ENCODE data around the gene HID1. TPM values are rescaled to one million over a fixed set of nuclear protein-coding genes. Genes with fewer than 3 reads are reported as not detected.

The HID1 gene
- total RNA-seq, 1 experiment from 2014 or later = 12.7 TPM

GRCh38 chr17:75001915-75002843 is 29.6 kb upstream of the HID1 start:
- H3K9ac ChIP-seq (ENCODE audit: extremely low read depth, insufficient read length, low read length) = no peak overlapping the region
- no CpG with 5 or more reads among the region's 15 CpGs for WGBS (ENCODE audit: extremely low coverage, insufficient read length, low lambda C conversion rate)
- no peak overlapping the region for H3K4me2 ChIP-seq (ENCODE audit: insufficient read depth, insufficient read length, low read length)
- no peak overlapping the region for H2BK20ac ChIP-seq (ENCODE audit: low read depth, low read length, poor library complexity, severe bottlenecking)
- no peak overlapping the region for H3K56ac ChIP-seq (ENCODE audit: insufficient read length, low read depth, low read length)
- no peak for TF ChIP-seq CTCF (conservative IDR thresholded peaks at IDR 0.05)
- no peaks in the 10 kb centered on the region; the same call in 1 of the 2 replicates for H3K79me2 ChIP-seq (ENCODE audit: insufficient read depth, low read length)
- no peaks in the 10 kb centered on the region for H3K4me1 Mint-ChIP-seq
- no peak overlapping the region for H3K14ac ChIP-seq (ENCODE audit: insufficient read depth, low read length)
- DNase-seq = no peak
- no peaks in the 10 kb centered on the region for H3K27me3 Mint-ChIP-seq (ENCODE audit: low read depth)
- no peak overlapping the region for H3K4ac ChIP-seq (ENCODE audit: low read depth, low read length)
- H3T11ph ChIP-seq (ENCODE audit: low read length) = no peak overlapping the region
- no peak overlapping the region for H3K4me3 Mint-ChIP-seq
- H2AFZ ChIP-seq (ENCODE audit: low read length) = no peak overlapping the region
- H2BK5ac ChIP-seq (ENCODE audit: insufficient read length, low read length) = no peak overlapping the region
- H4K8ac ChIP-seq (replicated peaks; ENCODE audit: insufficient read length, low read depth, low read length) = no peak overlapping the region
- no peaks in the 10 kb centered on the region for H3K79me1 ChIP-seq (ENCODE audit: insufficient read depth, low read depth, low read length, poor library complexity, severe bottlenecking)
- no peaks in the 10 kb centered on the region for H4K20me1 ChIP-seq (ENCODE audit: control insufficient read depth, insufficient read depth, insufficient read length)
- H2BK15ac ChIP-seq (ENCODE audit: low read depth, low read length) = no peak overlapping the region
- H3K18ac ChIP-seq (ENCODE audit: insufficient read length, low read depth, low read length) = no peak overlapping the region
- H3K9me3 Mint-ChIP-seq = no peaks in the 10 kb centered on the region
- H3K27ac Mint-ChIP-seq = peak overlapping the region in 1 of 3 experiments; percentile 54; a peak in 1 of 7 replicates
- no peak overlapping the region for H3K27ac ChIP-seq (ENCODE audit: insufficient read length, low read depth, low read length)
- H3K4me1 ChIP-seq (ENCODE audit: insufficient read depth, low read length) = no peaks in the 10 kb centered on the region
- no peaks in the 10 kb centered on the region for H3K9me3 ChIP-seq (ENCODE audit: control insufficient read depth, low read depth, low read length)
- H4K91ac ChIP-seq (ENCODE audit: insufficient read length, low read depth, low read length) = no peak overlapping the region
- no peak overlapping the region for H4K5ac ChIP-seq (ENCODE audit: insufficient read length, low read depth, low read length)
- no peaks in the 10 kb centered on the region for H3K27me3 ChIP-seq (ENCODE audit: insufficient read depth, low read length)
- no peak overlapping the region for H2BK12ac ChIP-seq (ENCODE audit: insufficient read length, low read depth, low read length)
- H3K36me3 Mint-ChIP-seq (ENCODE audit: insufficient read depth in 1 of 3, low read depth in 3 of 3) = peaks cover 11 to 51% (median 40%) of the 10 kb centered on the region in 3 experiments; a peak in 6 of 7 replicates
- no peak overlapping the region for H2BK120ac ChIP-seq (ENCODE audit: low read depth, low read length, poor library complexity, severe bottlenecking)
- no peak overlapping the region for H2AK5ac ChIP-seq (ENCODE audit: insufficient read length, low read length)
- no peaks in the 10 kb centered on the region for H3K23me2 ChIP-seq (ENCODE audit: insufficient read length, low read depth, low read length, poor library complexity, severe bottlenecking)
- no peak overlapping the region for H3K23ac ChIP-seq (ENCODE audit: insufficient read length, low read depth, low read length)

Data from H9 (cell line).